ENCODE results near the gene SLC36A2.

Gene SLC36A2

DNA sequence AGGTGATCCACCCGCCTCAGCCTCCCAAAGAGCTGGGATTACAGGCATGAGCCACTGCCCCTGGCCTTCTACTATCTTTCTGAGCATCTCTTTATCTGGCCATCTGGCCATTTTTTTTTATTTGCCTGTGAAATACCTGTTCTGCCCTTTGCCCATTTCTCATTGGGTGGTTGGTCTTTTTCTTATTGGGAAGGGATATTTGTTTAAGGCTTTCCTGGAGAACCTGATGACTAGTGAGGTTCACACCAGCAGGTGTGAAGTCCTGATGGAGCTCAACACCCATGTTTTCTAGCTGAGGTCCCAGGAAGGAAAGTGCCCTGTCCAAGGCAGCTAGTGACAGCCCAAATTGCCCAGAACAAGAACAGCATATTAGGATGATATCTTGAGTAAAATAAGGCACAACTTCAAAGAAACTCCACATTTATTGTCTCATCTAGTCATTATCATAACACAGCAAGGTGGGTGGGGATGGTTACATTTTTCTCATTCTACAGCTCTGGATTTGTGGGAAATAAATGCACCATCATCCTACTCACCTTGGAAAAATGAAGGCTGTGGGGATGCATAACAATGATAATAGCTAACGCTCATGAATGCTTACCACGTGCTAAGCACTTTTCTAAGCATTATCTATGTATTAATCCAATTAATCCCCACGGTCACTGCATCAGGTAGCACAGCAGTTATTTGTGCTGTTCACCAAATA lies 64.1 kb downstream of the SLC36A2 start:
- no peak for DNase-seq (ENCODE audit: low read depth in 2 of 2)

DNA sequence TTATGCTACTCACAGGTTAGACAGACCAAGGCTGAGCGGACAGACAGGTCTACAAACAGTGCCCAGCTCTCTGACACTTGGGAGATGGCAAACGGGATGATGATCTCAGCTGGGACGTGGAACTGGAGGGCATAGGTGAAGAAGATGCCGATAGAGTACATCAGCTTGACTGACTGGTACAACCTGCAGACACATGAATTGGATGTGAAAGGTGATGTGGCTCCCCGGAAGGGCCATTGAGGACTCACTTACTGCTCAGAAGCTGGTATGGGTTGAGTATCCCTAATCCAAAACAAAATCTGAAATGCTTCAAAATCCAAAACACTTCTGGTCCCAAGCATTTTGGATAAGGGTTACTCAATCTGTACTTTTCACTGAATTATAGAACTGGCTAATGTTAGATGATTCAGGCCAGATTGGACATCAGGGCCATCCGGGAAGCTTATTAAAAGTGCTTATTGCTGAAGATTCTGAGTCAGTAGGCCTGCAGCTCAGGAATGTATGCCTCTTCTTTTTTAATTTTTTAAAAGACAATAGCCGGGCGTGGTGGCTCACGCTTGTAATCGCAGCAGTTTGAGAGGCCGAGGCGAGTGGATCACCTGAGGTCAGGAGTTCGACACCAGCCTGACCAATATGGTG lies 66.2 kb downstream of the SLC36A2 start:
- DNase-seq (ENCODE audit: low read depth in 2 of 2): no peak

DNA sequence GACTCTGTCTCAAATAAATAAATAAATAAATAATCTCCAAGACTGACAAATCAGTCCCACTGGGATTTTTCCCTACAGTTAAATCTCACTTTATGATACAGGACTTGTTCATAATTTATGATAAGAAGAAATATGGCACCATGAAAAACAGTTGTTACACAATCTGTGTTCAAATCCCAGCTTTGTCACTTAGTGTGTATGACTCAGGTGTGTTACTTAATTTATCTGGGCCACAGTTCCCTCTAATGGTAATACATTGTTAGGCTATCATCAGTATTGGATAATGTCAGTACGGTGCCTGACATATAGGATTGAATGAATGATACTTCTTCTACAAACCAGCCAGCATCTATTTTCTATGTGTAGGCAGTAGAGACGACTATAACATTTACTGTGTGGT lies 66.9 kb downstream of the SLC36A2 start:
- DNase-seq (ENCODE audit: low read depth in 2 of 2): no peak

DNA sequence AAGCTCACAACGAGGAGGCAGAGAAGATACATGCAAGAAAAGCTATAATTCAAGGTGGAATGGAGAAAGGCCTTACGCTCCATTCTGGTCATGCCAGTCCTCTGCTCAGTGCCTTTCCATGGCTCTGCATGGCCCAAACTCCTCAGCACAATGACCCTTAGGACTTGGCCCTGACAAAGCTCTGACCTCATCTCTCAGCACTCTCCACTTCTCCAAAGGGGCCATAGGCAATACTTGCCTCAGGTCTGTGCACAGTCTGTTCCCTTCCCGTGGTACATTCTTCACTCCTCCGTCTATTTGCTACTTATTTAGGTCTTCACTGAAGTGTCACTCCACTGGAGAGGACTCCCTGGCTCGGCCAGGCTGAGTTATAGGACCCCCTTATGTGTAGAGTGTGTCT lies 68.5 kb downstream of the SLC36A2 start:
- DNase-seq (ENCODE audit: low read depth in 2 of 2): no peak

DNA sequence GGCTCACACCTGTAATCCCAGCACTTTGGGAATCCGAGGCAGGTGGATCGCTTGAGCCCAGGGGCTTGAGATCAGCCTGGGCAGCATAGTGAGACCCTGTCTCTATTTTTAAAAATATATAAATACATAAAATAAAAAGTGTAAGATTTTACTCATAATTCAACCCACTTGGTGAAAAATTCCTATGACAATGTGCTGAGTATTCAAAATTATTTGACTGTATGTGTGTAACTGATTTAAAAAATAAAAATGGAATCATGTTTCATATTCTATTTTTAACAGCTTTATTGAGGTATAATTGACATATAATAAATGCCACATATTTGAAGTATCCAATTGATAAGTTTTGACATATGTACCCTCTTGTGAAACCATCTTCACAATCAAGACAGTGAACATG lies 71.6 kb downstream of the SLC36A2 start:
- no peak for DNase-seq (ENCODE audit: low read depth in 2 of 2)

DNA sequence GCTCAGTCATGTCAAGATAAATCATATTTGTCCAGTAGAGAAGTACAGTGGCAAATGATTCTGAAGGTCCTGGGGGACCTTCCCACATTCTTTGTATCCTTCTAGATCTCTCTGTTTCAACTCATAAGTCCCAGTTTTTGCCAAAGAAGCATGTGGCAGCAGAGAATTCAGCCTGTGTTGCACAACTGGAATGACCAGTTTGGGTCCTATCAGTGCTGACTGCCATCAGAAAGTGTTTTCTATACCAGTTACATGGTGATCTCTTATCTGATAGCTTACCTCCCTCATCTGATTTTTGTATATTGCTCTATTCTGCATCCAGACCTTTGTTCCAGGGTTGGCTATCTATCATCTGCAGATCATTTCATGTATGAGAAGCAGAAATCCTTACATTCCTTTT lies 72.7 kb downstream of the SLC36A2 start:
- no peak for DNase-seq (ENCODE audit: low read depth in 2 of 2)

DNA sequence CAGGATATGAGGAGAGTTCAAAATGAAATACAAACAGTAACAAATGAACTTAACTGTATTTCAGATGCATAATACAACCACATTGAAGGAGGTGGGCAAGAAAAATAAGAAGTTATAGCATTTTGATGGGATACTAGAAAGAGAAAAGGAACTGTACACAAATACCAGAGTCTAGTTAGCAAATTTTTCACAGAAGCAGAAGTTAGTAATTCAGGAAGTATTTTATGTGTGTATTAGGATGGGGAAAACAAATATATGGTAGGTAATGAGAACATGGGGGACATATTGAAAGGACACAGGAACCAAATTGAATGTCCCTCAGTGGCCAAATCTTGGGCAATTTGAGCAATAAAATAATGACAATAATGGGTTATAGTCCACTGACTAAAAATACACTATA lies 76.0 kb downstream of the SLC36A2 start:
- no peak for DNase-seq (ENCODE audit: low read depth in 2 of 2)

DNA sequence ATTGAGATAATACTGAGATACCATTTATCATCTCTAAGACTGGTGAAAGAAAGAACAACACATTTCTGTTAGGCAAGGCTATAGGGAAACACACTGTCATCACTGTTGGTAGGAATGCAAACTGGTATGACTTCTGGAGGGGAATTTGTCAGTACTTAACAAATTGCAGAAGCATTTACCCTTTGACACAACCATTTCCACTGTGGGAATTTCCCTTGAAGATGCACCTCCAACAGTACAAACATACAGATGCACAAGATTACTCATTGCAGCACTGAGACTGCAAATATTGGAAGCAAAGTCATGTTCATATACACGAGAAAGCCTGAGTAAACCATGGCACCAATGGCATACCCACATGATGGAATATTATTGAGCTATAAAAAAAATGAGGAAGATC lies 76.8 kb downstream of the SLC36A2 start:
- DNase-seq (ENCODE audit: low read depth in 2 of 2): no peak

DNA sequence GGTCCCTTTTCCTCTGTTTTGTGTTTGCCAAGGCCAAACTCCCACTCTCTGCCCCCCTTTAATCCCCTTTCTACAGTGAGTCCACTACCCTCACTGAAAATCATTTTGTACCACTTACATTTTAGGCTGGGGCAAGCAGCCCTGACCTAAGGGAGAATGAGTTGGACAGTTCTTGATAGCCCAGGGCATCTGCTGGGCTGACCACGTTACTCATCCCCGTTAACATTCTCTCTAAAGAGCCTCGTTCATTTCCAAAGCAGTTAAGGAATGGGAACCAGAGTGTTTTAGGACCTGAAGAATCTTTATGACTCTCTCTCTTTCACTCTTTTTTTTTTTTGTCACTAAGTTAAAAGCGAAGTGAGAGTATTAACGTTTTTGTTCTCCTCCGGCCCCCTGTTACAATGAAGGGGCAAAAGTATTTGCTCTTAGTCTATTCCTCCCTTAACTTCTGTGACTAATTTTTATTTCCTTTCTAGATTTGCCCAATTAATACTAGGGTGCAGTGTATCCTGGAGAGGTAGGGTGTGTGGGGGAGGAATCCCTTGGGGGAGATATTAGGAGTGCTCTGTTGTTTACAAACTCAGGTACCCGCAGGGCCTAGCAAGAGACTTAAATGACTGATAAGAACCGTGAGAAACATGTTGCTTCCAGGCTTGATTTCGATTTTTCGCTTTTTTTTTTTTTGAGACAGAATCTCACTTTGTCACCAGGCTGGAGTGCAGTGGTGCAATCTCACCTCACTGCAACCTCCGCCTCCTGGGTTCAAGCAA lies 79.7 kb downstream of the SLC36A2 start:
- DNase-seq (ENCODE audit: low read depth in 2 of 2): no peak
